PC-9 (cell line): Measurements from ENCODE around the gene MFNG. TPM values are rescaled to one million over a fixed set of nuclear protein-coding genes. Genes with fewer than 3 reads are reported as not detected.

Experiments used
- BruUV-seq: library from RNA; stranded (reverse); fragments of 400-500 nt; replicated peaks from 2 replicates; lab custom pipeline; 2021; lab: Mats Ljungman, UMichigan
- CTCF ChIA-PET: fragments of 300-600 bp; sonication (Branson Sonifier 250); formaldehyde crosslinking; loops from one replicate; lab custom pipeline; 2022; ENCODE audit warnings: antibody characterized with exemption; lab: Charles Lee
- POLR2A ChIA-PET: fragments of 300-600 bp; sonication (Branson Sonifier 250); formaldehyde crosslinking; loops from one replicate; lab custom pipeline; 2022; ENCODE audit warnings: antibody characterized with exemption; ENCODE audit not compliant: unreplicated experiment; lab: Charles Lee
- DNase-seq, 2 experiments: peaks; one replicate each; pipeline versions ENCODE4 v3.0.0 to v3.0.0-alpha.2; 2015 to 2022; ENCODE audit warnings: mixed read lengths in 1 of 2
- H2AFZ ChIP-seq: fragments of 200-600 bp; sonication (generic); 2 replicates; pipeline ENCODE4 v1.8.1; 2017; ENCODE audit warnings: antibody characterized with exemption
- H3F3A ChIP-seq: fragments of 200-600 bp; sonication (generic); 2 replicates; pipeline ENCODE4 v1.8.1; 2017; ENCODE audit warnings: antibody characterized with exemption, mild to moderate bottlenecking, low read depth; ENCODE audit not compliant: insufficient read depth
- H3K27ac ChIP-seq: fragments of 200-600 bp; sonication (generic); 2 replicates; pipeline ENCODE4 v1.6.1; 2016; ENCODE audit warnings: mixed run types
- H3K27me3 ChIP-seq: fragments of 200-600 bp; sonication (generic); 2 replicates; pipeline ENCODE4 v1.6.1; 2016; ENCODE audit warnings: low read depth, mixed run types; ENCODE audit not compliant: insufficient read depth
- H3K36me3 ChIP-seq: fragments of 200-600 bp; sonication (generic); 2 replicates; pipeline ENCODE4 v1.6.1; 2016; ENCODE audit warnings: low read depth, mixed run types
- H3K4me1 ChIP-seq: fragments of 200-600 bp; sonication (generic); replicated peaks from 2 replicates; pipeline ENCODE4 v1.6.1; 2016; ENCODE audit warnings: mixed run types; ENCODE audit not compliant: insufficient read depth
- H3K4me2 ChIP-seq: fragments of 200-600 bp; sonication (generic); 2 replicates; pipeline ENCODE4 v1.6.1; 2017; ENCODE audit warnings: mixed run types
- H3K4me3 ChIP-seq: fragments of 200-600 bp; sonication (generic); 2 replicates; pipeline ENCODE4 v1.6.1; 2016; ENCODE audit warnings: mixed run types
- H3K79me2 ChIP-seq: fragments of 200-600 bp; sonication (generic); 2 replicates; pipeline ENCODE4 v1.6.1; 2017; ENCODE audit warnings: low read depth, mixed run types
- H3K9me2 ChIP-seq: fragments of 200-600 bp; sonication (generic); 2 replicates; pipeline ENCODE4 v1.8.1; 2017; ENCODE audit warnings: mild to moderate bottlenecking; ENCODE audit not compliant: insufficient read depth
- H3K9me3 ChIP-seq: fragments of 200-600 bp; sonication (generic); 2 replicates; pipeline ENCODE4 v1.8.1; 2016; ENCODE audit warnings: low read depth; ENCODE audit not compliant: insufficient read depth
- H4K20me1 ChIP-seq: fragments of 200-600 bp; sonication (generic); 2 replicates; pipeline ENCODE4 v1.8.1; 2017; ENCODE audit not compliant: insufficient read depth
- CTCF ChIP-seq: fragments of 200-600 bp; sonication (generic); conservative IDR thresholded peaks from 2 replicates; pipeline ENCODE4 v1.6.1; 2017; ENCODE audit warnings: mixed run types, antibody characterized with exemption, mild to moderate bottlenecking, moderate library complexity
- EZH2 ChIP-seq: fragments of 200-600 bp; sonication (generic); IDR thresholded peaks from 2 replicates; pipeline ENCODE4 v1.8.0; 2017; ENCODE audit warnings: antibody characterized with exemption, low read depth
- intact Hi-C: fragments of 100-400 bp; cut with micrococcal nuclease; formaldehyde crosslinking; loops from one replicate; pipeline ENCODE4 v1.10.0; 2022; ENCODE audit not compliant: unreplicated experiment
- total RNA-seq: library from RNA; stranded (reverse); gene quantifications from 2 replicates; pipeline ENCODE4 v1.2.3, GENCODE V29; 2021

MFNG gene
- total RNA-seq, 1 experiment from 2014 or later, result 28.1 TPM

DNA sequence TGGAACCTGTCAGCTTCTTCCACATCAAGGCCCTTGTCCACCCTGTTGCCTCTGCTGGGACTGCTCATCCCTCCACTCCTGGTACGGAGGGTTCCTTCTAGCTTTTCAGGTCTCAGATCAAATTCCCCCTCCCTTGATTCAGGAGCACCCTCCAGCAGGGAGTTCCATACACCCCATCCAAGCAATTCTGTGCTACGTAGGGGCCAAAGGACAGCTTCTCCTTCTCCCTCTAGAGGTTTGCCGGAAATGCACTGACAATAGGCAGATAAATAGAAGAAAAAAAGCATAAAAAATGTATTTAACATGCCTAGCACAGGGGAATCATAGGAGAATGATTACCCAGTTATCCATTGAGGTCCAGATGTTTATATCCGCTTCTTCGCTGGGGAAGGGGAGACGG, 36.3 kb upstream of the MFNG start:
- H3K36me3 ChIP-seq, result no peaks in the 10 kb centered on the region
- peaks cover 16% of the 10 kb centered on the region for H3K79me2 ChIP-seq
- no peak overlapping the region for H3K4me2 ChIP-seq
- intact Hi-C loops, result no loop called here
- no peak overlapping the region for H3K27ac ChIP-seq
- no peak overlapping the region for H3K4me3 ChIP-seq
- H4K20me1 ChIP-seq, result no peaks in the 10 kb centered on the region
- ChIA-PET POLR2A (no interaction called here), CTCF (no interaction called here)
- peaks cover 41% of the 10 kb centered on the region for H3K4me1 ChIP-seq
- H3K9me3 ChIP-seq, result no peaks in the 10 kb centered on the region
- H3K27me3 ChIP-seq, result no peaks in the 10 kb centered on the region
- no peaks in the 10 kb centered on the region for H3K9me2 ChIP-seq
- no peak for DNase-seq
- H3F3A ChIP-seq, result peaks cover 56% of the 10 kb centered on the region
- TF ChIP-seq CTCF, result no peak
- no peak for TF ChIP-seq EZH2
- no peak overlapping the region for H2AFZ ChIP-seq
- no TSS peak for BruUV-seq

DNA sequence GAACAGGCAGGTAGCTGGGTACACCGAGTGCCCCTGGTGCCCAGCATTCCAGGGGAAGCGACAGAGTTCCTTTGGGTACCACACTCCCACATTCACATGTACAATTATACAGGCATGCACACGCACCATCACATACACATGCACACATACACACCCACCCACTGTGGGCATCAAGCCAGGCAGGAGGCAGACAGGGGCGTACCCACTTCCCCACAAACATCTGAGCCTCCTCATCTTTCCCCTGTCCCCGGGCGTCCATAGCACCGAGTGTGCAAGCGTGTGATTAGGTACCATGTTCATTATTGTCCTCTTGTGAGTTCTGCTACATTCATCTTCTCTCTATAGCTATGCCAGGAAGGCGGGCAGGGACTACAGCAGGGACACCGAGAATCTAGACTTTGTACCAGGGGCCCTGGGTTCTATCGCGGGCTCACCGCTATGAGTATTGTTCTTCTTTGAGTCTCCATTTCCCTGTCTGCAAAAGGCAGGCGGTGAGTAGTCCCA, 35.1 kb upstream of the MFNG start:
- Histone ChIP-seq H3K27me3 (no peaks in the 10 kb centered on the region), H3K79me2 (peaks cover 28% of the 10 kb centered on the region), H2AFZ (no peak overlapping the region), H3F3A (peaks cover 52% of the 10 kb centered on the region), H3K9me2 (no peaks in the 10 kb centered on the region), H3K4me1 (peaks cover 37% of the 10 kb centered on the region), H3K36me3 (no peaks in the 10 kb centered on the region), H3K4me2 (no peak overlapping the region), H3K4me3 (no peak overlapping the region), H4K20me1 (no peaks in the 10 kb centered on the region), H3K9me3 (no peaks in the 10 kb centered on the region), H3K27ac (no peak overlapping the region)
- TF ChIP-seq CTCF (no peak), EZH2 (no peak)
- CTCF ChIA-PET, result no interaction called here
- POLR2A ChIA-PET, result interaction anchor here (0.7 kb wide), 1 partner anchor 10 kb away, joined by 4 read pairs; no protein-coding TSS in a partner anchor
- no TSS peak for BruUV-seq
- intact Hi-C loops, result no loop called here
- DNase-seq, result no peak

DNA sequence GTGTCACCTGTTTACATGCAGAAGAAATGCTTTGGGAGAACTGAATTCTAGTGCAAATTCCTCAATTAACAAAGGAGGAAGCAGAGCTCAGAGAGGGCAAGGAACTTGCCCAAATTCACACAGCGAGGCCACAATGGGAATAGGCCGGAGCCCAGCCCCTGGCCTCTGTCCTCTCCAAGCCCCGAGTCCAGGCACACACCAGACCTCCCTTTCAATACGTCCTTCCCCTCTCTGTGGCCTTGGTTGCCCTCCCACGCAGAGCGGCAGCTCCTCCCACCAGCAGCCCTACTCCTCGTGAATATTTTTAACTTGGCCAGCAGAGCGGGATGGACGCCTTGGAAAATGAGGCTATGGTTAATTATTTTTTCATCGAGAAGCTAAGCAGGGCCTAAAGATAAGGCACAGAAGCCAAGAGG, 34.6 kb upstream of the MFNG start:
- Histone ChIP-seq H3K27ac (no peak overlapping the region), H2AFZ (no peak overlapping the region), H3K9me3 (no peaks in the 10 kb centered on the region), H3K4me2 (no peak overlapping the region), H3K27me3 (no peaks in the 10 kb centered on the region), H3K4me3 (no peak overlapping the region), H3K36me3 (no peaks in the 10 kb centered on the region), H3K9me2 (no peaks in the 10 kb centered on the region), H3F3A (peaks cover 47% of the 10 kb centered on the region), H3K79me2 (peaks cover 33% of the 10 kb centered on the region), H3K4me1 (peaks cover 32% of the 10 kb centered on the region), H4K20me1 (no peaks in the 10 kb centered on the region)
- BruUV-seq, result no TSS peak
- no peak for DNase-seq
- TF ChIP-seq CTCF (no peak), EZH2 (no peak)
- ChIA-PET POLR2A (interaction anchor here (0.5 kb wide), 1 partner anchor 8 kb away, joined by 5 read pairs; no protein-coding TSS in a partner anchor), CTCF (no interaction called here)
- intact Hi-C loops, result no loop called here
